Uterus (tissue), 2 donors: ENCODE results near the gene GPR37L1.

Experiments used
- POLR2A ChIP-seq, 2 donors: fragments of 450-650 bp; IDR thresholded peaks; one replicate each; pipeline ENCODE4 v1.6.1; 2016; ENCODE audit warnings: antibody characterized with exemption in 2 of 2, mild to moderate bottlenecking in 1 of 2, moderate library complexity in 1 of 2
- TF ChIP-seq, protein P1 (sequence below), 4 experiments: fragments of 200-600 bp in 2 of 4; fragments of 450-650 bp in 2 of 4; sonication (generic) in 2 of 4; IDR thresholded peaks; one replicate each; pipeline ENCODE4 v1.5.1; 2016 to 2019; ENCODE audit warnings: antibody characterized with exemption in 4 of 4, mild to moderate bottlenecking in 2 of 4, moderate library complexity in 1 of 4

GRCh38 chr1:202176949-202177927 lies 54.5 kb downstream of the GPR37L1 start:
- TF ChIP-seq, protein P1, sequence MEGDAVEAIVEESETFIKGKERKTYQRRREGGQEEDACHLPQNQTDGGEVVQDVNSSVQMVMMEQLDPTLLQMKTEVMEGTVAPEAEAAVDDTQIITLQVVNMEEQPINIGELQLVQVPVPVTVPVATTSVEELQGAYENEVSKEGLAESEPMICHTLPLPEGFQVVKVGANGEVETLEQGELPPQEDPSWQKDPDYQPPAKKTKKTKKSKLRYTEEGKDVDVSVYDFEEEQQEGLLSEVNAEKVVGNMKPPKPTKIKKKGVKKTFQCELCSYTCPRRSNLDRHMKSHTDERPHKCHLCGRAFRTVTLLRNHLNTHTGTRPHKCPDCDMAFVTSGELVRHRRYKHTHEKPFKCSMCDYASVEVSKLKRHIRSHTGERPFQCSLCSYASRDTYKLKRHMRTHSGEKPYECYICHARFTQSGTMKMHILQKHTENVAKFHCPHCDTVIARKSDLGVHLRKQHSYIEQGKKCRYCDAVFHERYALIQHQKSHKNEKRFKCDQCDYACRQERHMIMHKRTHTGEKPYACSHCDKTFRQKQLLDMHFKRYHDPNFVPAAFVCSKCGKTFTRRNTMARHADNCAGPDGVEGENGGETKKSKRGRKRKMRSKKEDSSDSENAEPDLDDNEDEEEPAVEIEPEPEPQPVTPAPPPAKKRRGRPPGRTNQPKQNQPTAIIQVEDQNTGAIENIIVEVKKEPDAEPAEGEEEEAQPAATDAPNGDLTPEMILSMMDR (IDR thresholded peaks at IDR 0.05): no peak
- TF ChIP-seq POLR2A (IDR thresholded peaks at IDR 0.05): no peak
